OCI-LY7 (cell line): ENCODE data around the gene RAD51B. TPM values are rescaled to one million over a fixed set of nuclear protein-coding genes. Genes with fewer than 3 reads are reported as not detected.

Experiments
- BruUV-seq: library from RNA; stranded (reverse); fragments of 400-500 nt; replicated peaks from 2 replicates; lab custom pipeline; 2021; lab: Mats Ljungman, UMichigan
- CTCF ChIA-PET: fragments of 300-600 bp; sonication (Branson Sonifier 250); formaldehyde crosslinking; loops from one replicate; lab custom pipeline; 2022; ENCODE audit warnings: antibody characterized with exemption; ENCODE audit not compliant: unreplicated experiment; lab: Charles Lee
- POLR2A ChIA-PET: fragments of 300-600 bp; sonication (Branson Sonifier 250); formaldehyde crosslinking; loops from one replicate; lab custom pipeline; 2022; ENCODE audit warnings: antibody characterized with exemption; lab: Charles Lee
- DNase-seq: peaks from one replicate; pipeline ENCODE4 v3.0.0-alpha.2; 2015; ENCODE audit warnings: low spot score
- H2AFZ ChIP-seq: fragments of 200-600 bp; sonication (generic), shearing (Covaris generic); 2 replicates; pipeline ENCODE4 v1.6.1; 2014; ENCODE audit warnings: mild to moderate bottlenecking, antibody characterized with exemption, low read length, moderate library complexity
- H3K27ac ChIP-seq: fragments of 200-600 bp; sonication (generic); 2 replicates; pipeline ENCODE4 v1.5.1; 2014; ENCODE audit warnings: mixed run types, low read depth, mild to moderate bottlenecking, moderate library complexity, low read length, inconsistent platforms; ENCODE audit not compliant: poor library complexity, severe bottlenecking
- H3K36me3 ChIP-seq: fragments of 200-600 bp; sonication (generic); 2 replicates; pipeline ENCODE4 v1.6.1; 2014; ENCODE audit warnings: mild to moderate bottlenecking, antibody characterized with exemption, low read length, moderate library complexity, mixed read lengths; ENCODE audit not compliant: insufficient read depth
- H3K4me1 ChIP-seq: fragments of 200-600 bp; sonication (generic); 2 replicates; pipeline ENCODE4 v1.5.1; 2014; ENCODE audit warnings: mild to moderate bottlenecking, low read length; ENCODE audit not compliant: insufficient read depth, poor library complexity, severe bottlenecking
- H3K4me2 ChIP-seq: fragments of 200-600 bp; sonication (generic); 2 replicates; pipeline ENCODE4 v1.6.1; 2014; ENCODE audit warnings: mild to moderate bottlenecking, low read length
- H3K4me3 ChIP-seq: fragments of 200-600 bp; sonication (generic); 2 replicates; pipeline ENCODE4 v1.5.1; 2014; ENCODE audit warnings: mild to moderate bottlenecking, low read depth, low read length; ENCODE audit not compliant: poor library complexity, severe bottlenecking
- H3K79me2 ChIP-seq: fragments of 200-600 bp; sonication (generic); 2 replicates; pipeline ENCODE4 v1.6.1; 2016; ENCODE audit warnings: low read depth, mild to moderate bottlenecking, low read length, moderate library complexity, mixed read lengths; ENCODE audit not compliant: insufficient read depth
- H3K9me2 ChIP-seq: fragments of 200-600 bp; sonication (generic); 2 replicates; pipeline ENCODE4 v1.6.1; 2016; ENCODE audit warnings: mild to moderate bottlenecking, low read length, mixed read lengths; ENCODE audit not compliant: insufficient read depth
- H3K9me3 ChIP-seq: fragments of 200-600 bp; sonication (generic); 2 replicates; pipeline ENCODE4 v1.6.1; 2014; ENCODE audit warnings: mild to moderate bottlenecking, mixed run types, low read length, mixed read lengths
- H4K20me1 ChIP-seq: fragments of 200-600 bp; sonication (generic); 2 replicates; pipeline ENCODE4 v1.6.1; 2014; ENCODE audit warnings: mild to moderate bottlenecking, antibody characterized with exemption, low read length, moderate library complexity, mixed read lengths; ENCODE audit not compliant: insufficient read depth
- EZH2phosphoT487 ChIP-seq: fragments of 200-600 bp; sonication (generic); IDR thresholded peaks from 2 replicates; pipeline ENCODE4 v1.6.1; 2018; ENCODE audit warnings: low read depth, borderline replicate concordance, mild to moderate bottlenecking, mixed run types, antibody characterized with exemption, low read length, moderate library complexity, mixed read lengths
- intact Hi-C: fragments of 100-400 bp; cut with micrococcal nuclease; formaldehyde crosslinking; loops from one replicate; pipeline ENCODE4 v1.10.0; 2022; ENCODE audit not compliant: unreplicated experiment
- total RNA-seq, 2 experiments: library from RNA; depleted of rRNA in 1 of 2; stranded (reverse); fragments of >200 nt in 1 of 2; shearing (Covaris generic) in 1 of 2; gene quantifications; 2 replicates each; pipeline ENCODE4 v1.2.3, GENCODE V29; 2014 to 2022
- TF ChIP-seq, protein P1 (sequence below): fragments of 200-600 bp; sonication (generic); conservative IDR thresholded peaks from 2 replicates; pipeline ENCODE4 v1.5.1; 2014; ENCODE audit warnings: mild to moderate bottlenecking, antibody characterized with exemption, low read length, moderate library complexity, mixed read lengths

Gene RAD51B
- total RNA-seq, 2 experiments from 2014 or later = 41.4 to 89.9 TPM

DNA sequence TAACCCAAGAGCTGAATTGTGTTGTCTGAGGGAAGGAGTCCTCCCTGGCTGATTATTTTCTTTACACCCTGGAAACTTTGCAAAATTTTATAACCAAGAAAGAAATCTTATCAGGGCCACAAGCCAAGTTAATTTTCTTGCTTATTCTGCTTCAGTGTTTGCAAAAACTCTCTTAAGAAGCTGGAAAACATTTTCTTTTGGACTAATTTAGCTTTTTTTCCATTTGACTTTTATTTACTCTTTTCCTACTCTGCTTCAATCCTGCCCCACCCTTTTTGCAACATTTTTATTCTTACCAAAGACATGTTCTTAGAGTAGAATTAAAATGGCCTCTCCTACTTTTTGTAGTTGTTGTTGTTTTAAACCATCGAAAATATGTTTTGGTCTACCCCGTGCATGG, 594.5 kb downstream of the RAD51B start:
- Histone ChIP-seq H3K9me3 (no peaks in the 10 kb centered on the region), H3K4me3 (no peak overlapping the region), H3K4me2 (no peak overlapping the region), H2AFZ (no peak overlapping the region), H3K79me2 (no peaks in the 10 kb centered on the region), H3K4me1 (peaks cover 29% of the 10 kb centered on the region), H3K27ac (no peak overlapping the region), H3K36me3 (no peaks in the 10 kb centered on the region), H3K9me2 (no peaks in the 10 kb centered on the region), H4K20me1 (no peaks in the 10 kb centered on the region)
- DNase-seq = no peak
- BruUV-seq = no TSS peak
- TF ChIP-seq, protein P1, sequence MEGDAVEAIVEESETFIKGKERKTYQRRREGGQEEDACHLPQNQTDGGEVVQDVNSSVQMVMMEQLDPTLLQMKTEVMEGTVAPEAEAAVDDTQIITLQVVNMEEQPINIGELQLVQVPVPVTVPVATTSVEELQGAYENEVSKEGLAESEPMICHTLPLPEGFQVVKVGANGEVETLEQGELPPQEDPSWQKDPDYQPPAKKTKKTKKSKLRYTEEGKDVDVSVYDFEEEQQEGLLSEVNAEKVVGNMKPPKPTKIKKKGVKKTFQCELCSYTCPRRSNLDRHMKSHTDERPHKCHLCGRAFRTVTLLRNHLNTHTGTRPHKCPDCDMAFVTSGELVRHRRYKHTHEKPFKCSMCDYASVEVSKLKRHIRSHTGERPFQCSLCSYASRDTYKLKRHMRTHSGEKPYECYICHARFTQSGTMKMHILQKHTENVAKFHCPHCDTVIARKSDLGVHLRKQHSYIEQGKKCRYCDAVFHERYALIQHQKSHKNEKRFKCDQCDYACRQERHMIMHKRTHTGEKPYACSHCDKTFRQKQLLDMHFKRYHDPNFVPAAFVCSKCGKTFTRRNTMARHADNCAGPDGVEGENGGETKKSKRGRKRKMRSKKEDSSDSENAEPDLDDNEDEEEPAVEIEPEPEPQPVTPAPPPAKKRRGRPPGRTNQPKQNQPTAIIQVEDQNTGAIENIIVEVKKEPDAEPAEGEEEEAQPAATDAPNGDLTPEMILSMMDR = no peak
- TF ChIP-seq EZH2phosphoT487 = no peak
- ChIA-PET CTCF (no interaction called here), POLR2A (interaction anchor here (0.6 to 1.6 kb wide), 4 partner anchors 9 to 491 kb away, joined by 3 to 4 read pairs (median 3); no protein-coding TSS in a partner anchor)
- intact Hi-C loops = no loop called here

GRCh38 chr14:68416171-68416570, 596.6 kb downstream of the RAD51B start:
- no TSS peak for BruUV-seq
- no peaks in the 10 kb centered on the region for H3K9me3 ChIP-seq
- no peaks in the 10 kb centered on the region for H3K9me2 ChIP-seq
- H3K36me3 ChIP-seq = no peaks in the 10 kb centered on the region
- no peaks in the 10 kb centered on the region for H4K20me1 ChIP-seq
- POLR2A ChIA-PET = no interaction called here
- TF ChIP-seq, protein P1 = no peak
- no peak for TF ChIP-seq EZH2phosphoT487
- H3K4me1 ChIP-seq = peaks cover 25% of the 10 kb centered on the region
- H3K27ac ChIP-seq = peak overlapping the region; percentile 8
- intact Hi-C loops = no loop called here
- no peaks in the 10 kb centered on the region for H3K79me2 ChIP-seq
- peak overlapping the region; percentile 45 for H3K4me2 ChIP-seq
- CTCF ChIA-PET = no interaction called here
- no peak overlapping the region for H3K4me3 ChIP-seq
- no peak overlapping the region for H2AFZ ChIP-seq
- DNase-seq = peak; percentile 57

GRCh38 chr14:68417009-68417650, 597.6 kb downstream of the RAD51B start:
- intact Hi-C loops = no loop called here
- BruUV-seq = no TSS peak
- Histone ChIP-seq H3K27ac (no peak overlapping the region), H3K4me1 (peaks cover 25% of the 10 kb centered on the region), H3K4me2 (peak overlapping the region; percentile 45), H3K9me2 (no peaks in the 10 kb centered on the region), H3K36me3 (no peaks in the 10 kb centered on the region), H3K79me2 (no peaks in the 10 kb centered on the region), H4K20me1 (no peaks in the 10 kb centered on the region), H3K9me3 (no peaks in the 10 kb centered on the region), H2AFZ (no peak overlapping the region), H3K4me3 (no peak overlapping the region)
- DNase-seq = no peak
- TF ChIP-seq, protein P1 = no peak
- TF ChIP-seq EZH2phosphoT487 = no peak
- POLR2A ChIA-PET = interaction anchor here (0.6 to 0.7 kb wide), 2 partner anchors 172 to 1936 kb away, joined by 3 to 4 read pairs; no protein-coding TSS in a partner anchor
- CTCF ChIA-PET = no interaction called here
